Activated T-cell treated with anti-CD3 and anti-CD28 coated beads, Interleukin-2, amount 50 U/mL, for 48 hours (primary cell): ENCODE data around the gene POLR2L.

Source experiments
- DNase-seq, 2 experiments: peaks; one replicate each; pipeline ENCODE4 v3.0.0-alpha.2; 2020

Gene POLR2L

DNA sequence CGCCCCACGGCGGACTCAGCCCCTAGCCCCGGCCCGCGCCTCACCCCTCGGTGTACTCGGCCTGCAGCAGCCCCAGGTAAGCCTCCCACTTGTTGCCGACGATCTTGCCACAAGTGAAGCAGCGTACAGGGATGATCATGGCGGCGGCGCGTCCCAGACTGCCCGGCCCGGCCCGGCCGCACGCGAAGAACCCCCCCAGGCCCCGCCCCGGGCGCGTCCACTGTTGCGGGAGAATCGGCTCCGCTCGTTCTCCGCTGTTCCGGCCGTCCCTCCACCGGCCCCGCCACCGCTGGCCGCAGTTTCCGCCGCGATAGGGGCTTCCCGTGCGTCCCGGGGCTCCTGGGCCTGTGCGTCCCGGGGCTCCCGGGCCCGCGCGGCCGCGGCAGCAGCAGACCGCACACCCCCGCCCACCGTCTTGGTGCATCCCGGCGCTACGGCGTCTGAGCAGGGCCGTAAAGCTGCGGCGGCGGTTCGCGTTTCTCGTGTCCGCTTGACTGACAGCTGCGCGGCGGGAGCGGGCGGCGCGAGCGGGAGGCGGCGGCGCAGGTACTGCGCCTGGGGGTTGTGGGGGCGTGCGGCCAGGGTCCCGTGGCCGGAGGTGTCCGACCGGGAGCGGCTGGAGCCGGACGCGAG lies at the start of gene POLR2L, which contains the start of gene TSPAN4:
Gene POLR2L (minus strand): TSS at position 160 of the 633 bp plus-strand sequence. CDS start 21 bp downstream, at position 139.
Gene TSPAN4 (plus strand): TSS at position 483 of the 633 bp plus-strand sequence. CDS start 7,453 bp downstream, outside the sequence.
- peak; percentile 90 to 93 for DNase-seq

GRCh38 chr11:890794-891540 lies 48.6 kb upstream of the POLR2L start:
- no peak for DNase-seq

GRCh38 chr11:889687-890475 lies 47.6 kb upstream of the POLR2L start:
- no peak for DNase-seq

GRCh38 chr11:889257-889656 lies 46.9 kb upstream of the POLR2L start:
- DNase-seq = no peak

GRCh38 chr11:888310-889212 lies 46.2 kb upstream of the POLR2L start:
- no peak for DNase-seq

DNA sequence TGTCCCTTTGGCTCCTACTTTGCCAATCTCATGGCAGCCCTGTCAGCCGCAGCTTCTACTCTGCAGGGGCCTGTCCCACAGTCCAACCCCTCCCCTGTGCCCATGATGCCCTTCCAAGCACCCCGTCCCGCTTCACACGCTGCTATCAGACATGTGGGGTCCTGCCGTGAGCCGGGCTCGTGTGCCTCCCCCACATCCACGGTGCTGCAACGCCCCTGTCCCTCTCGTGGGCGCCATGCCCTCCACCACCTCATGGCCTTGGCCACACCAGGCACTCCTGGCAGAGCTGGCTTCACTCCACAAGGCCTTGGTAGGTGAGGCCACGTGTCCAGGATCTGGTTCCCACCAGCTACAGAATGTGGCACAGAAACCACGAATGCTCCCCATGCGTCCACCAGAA lies 45.3 kb upstream of the POLR2L start:
- DNase-seq = no peak

DNA sequence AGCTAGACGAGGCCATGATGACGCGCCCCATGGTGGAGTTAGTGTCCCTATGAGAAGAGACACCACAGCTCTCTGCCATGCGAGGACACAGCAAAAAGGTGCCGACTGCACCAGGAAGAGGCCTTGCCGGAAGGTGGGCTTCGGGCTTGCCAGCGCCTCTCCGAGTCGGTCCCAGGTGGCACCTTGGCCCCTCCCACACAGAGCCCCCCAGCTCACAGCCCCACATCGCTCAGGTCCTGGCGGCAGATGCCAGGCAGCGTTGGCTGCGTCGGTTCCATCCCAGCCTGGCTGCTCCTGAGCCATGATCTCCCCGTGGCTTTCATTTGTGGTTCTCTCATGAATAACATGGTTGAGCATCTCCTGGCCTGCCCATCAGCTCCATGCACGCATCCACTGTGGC lies 44.2 kb upstream of the POLR2L start:
- no peak for DNase-seq

- no peak for DNase-seq
Observed at GRCh38 chr11:884578-885070, 42.3 kb upstream of the POLR2L start.

- no peak for DNase-seq
Observed at GRCh38 chr11:883527-883926, 41.2 kb upstream of the POLR2L start.

DNA sequence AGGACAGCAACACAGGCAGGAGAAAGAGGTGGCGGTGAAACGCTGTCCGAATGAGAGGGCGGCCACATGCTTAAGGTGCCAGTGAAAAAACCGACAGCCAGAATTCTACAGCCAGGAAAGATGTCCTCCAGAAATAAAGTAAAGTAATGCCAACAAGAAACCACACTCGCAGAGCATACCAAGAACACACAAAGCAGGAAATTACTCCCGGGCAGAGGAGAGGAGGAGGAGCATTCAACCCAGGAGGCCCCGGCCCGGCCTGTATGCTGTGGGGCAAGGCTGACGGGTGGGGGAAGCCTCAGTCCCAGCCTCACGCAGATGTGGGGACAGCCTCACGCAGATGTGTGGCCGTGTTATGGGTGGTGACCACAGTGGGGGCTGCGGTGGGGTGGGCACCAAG lies 40.3 kb upstream of the POLR2L start:
- DNase-seq = no peak

DNA sequence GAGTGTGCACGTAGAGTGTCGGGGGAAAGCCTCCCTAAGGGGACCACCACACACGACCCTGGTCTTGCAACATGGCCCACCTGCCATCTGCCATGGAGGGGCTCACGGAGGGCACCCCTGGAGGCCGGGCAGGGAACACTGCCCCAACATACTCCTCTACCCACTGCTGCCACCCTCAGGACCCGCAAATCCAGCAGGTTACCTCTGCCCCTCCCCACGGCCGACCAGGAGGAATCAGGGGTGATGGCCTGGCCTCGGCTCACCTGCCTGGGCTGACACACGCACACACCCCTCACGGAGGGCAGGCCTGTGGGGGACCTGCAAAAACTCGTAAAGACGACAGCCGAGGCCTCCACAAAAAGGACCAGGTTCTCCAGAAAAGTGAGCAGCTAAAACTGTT lies 38.1 kb upstream of the POLR2L start:
- no peak for DNase-seq

DNA sequence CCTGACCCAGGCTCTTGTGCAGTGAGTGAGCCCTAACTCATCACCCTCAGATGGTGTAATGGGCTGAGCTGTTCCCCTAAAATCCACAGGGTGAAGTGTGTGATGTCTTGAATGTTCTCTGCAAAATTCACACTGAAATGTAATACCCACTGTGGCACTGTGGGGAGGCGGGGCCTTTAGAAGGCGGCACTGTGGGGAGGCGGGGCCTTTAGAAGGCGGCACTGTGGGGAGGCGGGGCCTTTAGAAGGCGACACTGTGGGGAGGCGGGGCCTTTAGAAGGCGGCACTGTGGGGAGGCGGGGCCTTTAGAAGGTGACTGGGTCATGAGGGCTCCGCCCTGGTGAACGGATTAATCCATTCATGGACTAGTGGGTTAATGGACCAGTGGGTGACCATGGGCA lies 35.2 kb upstream of the POLR2L start:
- peak; percentile 67 to 69 for DNase-seq

DNA sequence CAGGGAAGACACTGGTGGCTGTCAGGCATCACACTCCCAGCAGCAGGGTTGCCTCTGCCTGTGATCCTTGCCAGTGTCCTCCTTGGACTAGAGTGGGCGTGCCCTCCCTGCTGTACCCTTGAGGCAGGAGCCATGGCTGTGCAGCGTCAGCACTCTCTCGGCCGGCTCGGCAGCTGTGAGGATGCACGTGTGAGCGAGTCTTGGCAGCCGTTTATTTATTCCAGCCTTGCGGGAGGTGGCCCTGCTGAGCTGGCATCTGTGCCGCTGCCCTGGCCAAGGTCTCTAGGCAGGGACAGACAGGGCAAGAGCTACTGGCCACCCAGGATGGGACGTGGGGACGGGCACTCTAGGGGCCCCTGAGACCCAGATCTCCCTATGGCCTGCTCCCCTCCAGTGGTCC lies 34.2 kb upstream of the POLR2L start:
- no peak for DNase-seq

- no peak for DNase-seq
Observed at GRCh38 chr11:875769-876301, 33.5 kb upstream of the POLR2L start.

GRCh38 chr11:875203-875602 lies 32.9 kb upstream of the POLR2L start:
- DNase-seq = no peak

- no peak for DNase-seq
Observed at GRCh38 chr11:873706-874105, 31.4 kb upstream of the POLR2L start.

DNA sequence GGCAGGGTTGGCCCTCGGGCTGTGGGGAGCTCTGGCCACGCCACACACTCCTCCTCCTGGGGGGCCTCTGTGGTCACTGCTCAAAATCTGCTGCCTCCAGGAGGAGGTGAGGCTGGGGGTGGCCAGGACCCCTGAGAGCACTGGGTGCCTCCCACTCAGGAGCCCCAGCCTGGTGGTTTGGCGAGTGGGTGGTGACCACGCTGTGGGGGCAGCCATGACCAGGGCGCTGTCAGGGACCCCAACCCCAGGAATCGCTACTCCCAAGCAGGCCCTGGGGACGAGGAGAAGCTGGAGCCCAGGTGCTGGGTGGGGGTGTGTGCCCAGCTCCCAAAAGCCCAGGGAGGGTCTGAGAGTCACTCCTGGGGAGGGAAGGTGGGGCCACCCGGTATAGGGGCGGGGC lies 30.5 kb upstream of the POLR2L start:
- DNase-seq = no peak

- no peak for DNase-seq
Observed at GRCh38 chr11:871472-871871, 29.1 kb upstream of the POLR2L start.

- no peak for DNase-seq
Observed at GRCh38 chr11:870418-870817, 28.1 kb upstream of the POLR2L start.

- DNase-seq = no peak
Observed at GRCh38 chr11:870127-870413, 27.7 kb upstream of the POLR2L start.

DNA sequence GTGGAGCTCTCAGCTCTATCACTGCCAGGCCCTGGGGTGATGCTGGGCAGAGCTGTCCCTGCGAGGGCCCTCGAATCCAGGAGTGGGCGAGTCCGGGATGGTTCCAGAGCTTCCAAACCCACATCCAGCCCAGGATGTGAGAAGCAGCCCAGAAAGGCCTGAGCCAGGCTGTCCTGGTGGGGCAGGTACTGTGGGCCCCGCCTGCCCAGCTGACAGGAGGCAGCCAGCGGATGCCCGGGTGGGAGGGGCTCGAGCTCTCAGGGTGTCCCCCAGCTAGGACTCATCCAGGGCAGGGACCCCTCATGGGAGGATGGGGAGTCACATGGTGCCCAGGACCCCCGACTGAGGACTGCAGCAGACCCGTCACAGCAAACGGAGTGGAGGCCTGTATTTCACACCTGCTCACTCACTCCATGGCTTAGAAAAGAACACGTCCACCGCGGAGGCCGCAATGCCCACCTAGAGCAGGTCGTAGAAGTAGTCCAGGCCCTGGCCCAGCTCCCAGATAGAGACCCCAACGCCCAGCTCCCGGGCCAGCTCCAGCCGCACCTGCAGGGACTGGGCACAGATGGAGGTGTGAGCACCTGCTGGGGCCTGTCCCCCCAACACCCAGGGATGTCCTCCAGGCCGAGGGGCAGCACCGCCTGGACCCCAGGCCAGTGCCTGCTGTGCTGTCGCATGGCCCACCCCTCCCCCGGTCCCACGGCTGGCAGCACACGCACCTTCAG lies 27.2 kb upstream of the POLR2L start:
- DNase-seq = no peak

GRCh38 chr11:868802-869201 lies 26.5 kb upstream of the POLR2L start:
- DNase-seq = no peak
